NCI-H2029 treated with DMSO at 0.1 percent for 48 hours (cell line): ENCODE data around the gene SMIM34.

Experiments
- DNase-seq: peaks from one replicate; lab custom pipeline; 2025; lab: John Stamatoyannopoulos, UW

SMIM34 gene

GRCh38 chr21:34372321-34372720, 51.4 kb downstream of the SMIM34 start:
- DNase-seq, result no peak

- DNase-seq, result no peak
Measured at GRCh38 chr21:34369741-34370140, 54.0 kb downstream of the SMIM34 start.
